Gastrocnemius medialis (tissue), 4 donors: Measurements from ENCODE around the gene GMCL2.

Source experiments
- CTCF ChIP-seq, 5 experiments: fragments of 450-650 bp in 3 of 5; fragments of 200-600 bp in 2 of 5; sonication (generic) in 2 of 5; IDR thresholded peaks in 4 of 5; conservative IDR thresholded peaks in 1 of 5; 1 replicate in 4 of 5; 2 replicates in 1 of 5; pipeline ENCODE4 v1.5.1; 2016 to 2019; ENCODE audit warnings: antibody characterized with exemption in 5 of 5, mild to moderate bottlenecking in 3 of 5, moderate library complexity in 3 of 5
- POLR2A ChIP-seq, 2 donors: fragments of 450-650 bp; IDR thresholded peaks; one replicate each; pipeline ENCODE4 v1.6.1; 2017; ENCODE audit warnings: antibody characterized with exemption in 2 of 2, mild to moderate bottlenecking in 2 of 2, moderate library complexity in 2 of 2

DNA sequence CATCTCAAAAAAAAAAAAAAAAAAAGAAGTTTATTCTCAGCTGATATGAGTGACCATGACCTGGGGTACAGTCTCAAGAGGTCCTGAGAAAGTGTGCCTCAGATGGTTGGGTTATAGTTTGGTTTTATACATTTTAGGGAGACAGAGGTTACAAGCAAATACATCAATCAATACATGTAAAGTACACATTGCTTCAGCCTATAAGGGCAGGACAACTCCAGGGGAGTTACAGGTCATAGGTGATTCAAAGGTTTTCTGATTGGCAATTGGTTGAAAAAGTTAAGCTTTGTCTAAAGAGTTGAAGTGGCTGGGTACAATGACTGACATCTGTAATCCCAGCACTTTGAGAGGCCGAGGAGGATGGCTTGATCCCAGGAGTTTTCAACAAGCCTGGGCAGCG, 2.3 kb upstream of the GMCL2 start:
- TF ChIP-seq CTCF (IDR thresholded peaks at IDR 0.05 in 4 of 5, conservative IDR thresholded peaks at IDR 0.05 in 1 of 5) = no peak
- no peak for TF ChIP-seq POLR2A (IDR thresholded peaks at IDR 0.05)
